Stimulated activated CD4-positive, alpha-beta T cell treated with anti-CD3 and anti-CD28 coated beads, Interleukin-12 subunit alpha, Interleukin-12 subunit beta, amount 100 ng/mL, for 4 hours (primary cell): ENCODE measurements around the gene INAFM2.

ENCODE experiments used
- DNase-seq: peaks from one replicate; pipeline ENCODE4 v3.0.0-alpha.2; 2020

The INAFM2 gene

DNA sequence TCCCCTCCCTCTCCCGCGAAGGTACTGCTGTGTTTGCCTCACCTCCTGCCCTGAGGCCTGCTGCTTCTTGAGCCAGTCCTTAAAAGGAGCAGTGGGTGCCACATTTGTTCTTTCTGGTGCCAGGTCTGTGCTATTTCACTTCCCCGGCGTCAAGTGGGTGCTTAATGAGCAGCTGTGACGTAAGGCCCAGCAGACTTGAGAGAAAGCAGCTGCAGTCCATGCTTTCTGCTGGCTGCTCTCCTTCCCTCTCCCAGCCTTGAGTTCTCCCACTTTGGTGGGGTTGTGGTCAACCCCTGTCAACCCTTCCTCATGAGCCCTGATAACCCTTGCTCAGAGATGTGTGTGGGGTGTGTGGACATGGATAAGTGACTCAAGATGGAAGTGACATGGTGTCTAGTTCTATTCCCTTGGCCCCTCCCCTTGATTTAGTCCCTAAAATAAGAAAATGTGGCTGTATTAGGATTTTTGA, 6.9 kb downstream of the INAFM2 start:
- DNase-seq, result no peak

DNA sequence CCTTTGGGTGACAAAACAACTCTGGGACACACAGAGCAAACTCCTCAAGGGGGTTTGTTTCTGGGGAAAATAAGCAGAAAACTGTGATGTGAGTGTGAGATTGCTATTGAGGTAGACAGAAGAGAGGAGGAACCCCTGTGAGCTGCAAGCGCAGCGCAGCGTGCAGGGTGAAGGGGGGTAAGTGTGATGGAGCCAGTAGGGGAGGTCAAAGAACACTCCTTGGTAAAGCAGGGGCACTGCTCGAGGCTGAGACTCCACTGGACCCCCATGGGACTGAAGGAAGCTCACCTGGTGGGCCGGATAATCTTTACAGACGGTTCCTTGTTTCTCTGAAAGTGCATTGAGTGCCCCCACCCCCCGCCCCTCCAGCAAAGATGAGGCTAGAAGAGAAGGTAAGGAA, 7.5 kb downstream of the INAFM2 start:
- DNase-seq, result no peak

DNA sequence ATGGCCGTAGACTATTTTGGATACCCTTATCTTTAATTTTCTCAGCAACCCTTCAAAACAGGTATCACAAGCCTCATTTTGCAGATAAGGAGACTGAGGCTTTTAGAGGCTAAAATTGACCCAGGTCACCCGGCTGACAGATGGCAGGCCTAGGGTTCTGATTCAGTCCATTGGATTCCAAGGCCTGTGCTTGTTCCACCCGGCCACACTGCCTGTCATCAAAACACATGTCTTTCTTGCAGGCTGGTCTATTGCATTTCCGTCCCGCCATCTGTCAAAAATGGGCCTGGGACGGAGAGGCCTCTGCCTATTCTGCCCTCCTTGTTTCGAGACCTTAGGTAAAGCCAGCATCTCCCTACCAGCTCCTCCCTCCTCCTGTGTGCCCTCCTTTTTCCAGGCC, 8.1 kb downstream of the INAFM2 start:
- no peak for DNase-seq

DNA sequence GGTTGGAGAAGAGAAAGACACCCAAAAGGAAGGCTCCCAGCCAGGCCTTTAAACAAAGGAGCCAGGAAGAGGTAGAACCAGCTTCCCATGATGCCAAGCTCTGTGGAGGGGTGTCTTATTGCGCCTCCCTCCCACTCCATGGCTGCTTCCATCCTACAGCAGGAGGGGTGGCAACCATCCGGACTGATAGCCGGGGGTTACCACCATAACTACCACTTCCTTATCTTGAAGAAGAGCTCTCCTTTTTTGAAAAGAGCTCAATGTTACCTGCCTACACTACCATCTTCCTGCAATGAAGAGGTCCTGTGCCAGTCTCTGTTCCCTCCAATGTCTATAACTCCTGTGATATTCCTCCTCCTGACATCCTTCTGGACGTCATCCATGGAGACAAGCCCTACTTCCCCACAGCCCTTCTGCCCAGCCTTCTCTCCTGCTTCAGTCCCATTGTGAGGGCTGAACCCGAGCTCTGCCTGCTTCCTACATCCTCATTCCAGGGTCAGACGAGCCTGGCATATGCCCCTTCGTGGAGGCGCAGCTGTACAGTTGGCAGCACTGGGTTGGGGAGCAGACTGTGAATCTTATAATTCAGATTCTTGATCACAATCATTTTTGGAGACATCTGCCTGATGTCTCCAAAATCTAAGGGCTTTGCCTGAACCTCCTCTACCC, 8.8 kb downstream of the INAFM2 start:
- DNase-seq, result no peak

DNA sequence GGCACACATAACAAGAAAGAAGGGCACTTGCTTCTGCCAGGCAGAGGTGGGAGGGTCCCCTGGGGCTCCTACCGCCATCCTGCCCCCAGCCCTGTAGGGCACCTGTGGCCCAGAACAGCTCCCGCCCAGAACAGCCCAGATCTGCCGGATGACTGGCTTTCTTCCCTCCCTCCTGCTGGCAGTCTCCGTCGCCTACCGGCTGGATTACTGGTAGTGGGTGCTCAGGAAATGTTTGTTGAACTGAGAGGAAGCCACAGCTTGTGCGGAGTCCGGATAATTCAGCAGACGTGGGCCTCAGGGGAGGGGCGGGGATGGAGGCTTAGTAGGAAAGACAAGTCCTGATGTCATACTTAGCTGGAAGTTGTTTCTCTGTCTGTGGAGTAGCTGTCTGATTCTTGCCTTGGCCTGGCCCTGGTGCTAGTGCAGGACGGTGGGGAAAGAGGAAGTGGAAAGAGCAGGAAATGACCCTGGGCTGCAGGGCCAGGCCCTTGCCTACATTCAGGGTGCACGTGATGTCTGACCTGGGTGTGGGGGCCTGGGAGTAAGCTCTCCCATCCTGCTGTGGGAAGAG, 10.5 kb downstream of the INAFM2 start:
- no peak for DNase-seq

DNA sequence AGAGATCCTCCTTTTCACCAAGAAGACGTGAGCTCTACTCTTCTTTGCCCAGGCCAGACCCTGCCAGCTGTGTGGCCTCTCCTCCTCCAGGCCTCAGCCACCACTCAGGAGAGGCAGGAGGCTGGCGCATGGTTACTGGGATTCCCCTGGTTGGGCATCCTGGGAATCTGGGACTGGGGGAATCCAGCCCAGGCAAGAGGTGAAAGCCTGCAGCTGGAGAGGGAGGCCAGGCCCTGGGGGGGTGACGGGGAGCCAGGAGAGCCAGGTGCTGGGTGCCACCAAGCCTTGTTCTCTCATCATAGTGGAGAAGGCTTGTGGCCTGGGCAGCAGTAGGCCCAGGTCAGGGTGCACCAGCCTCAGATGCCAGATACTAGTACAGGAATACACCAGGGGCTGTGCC, 11.0 kb downstream of the INAFM2 start:
- no peak for DNase-seq

DNA sequence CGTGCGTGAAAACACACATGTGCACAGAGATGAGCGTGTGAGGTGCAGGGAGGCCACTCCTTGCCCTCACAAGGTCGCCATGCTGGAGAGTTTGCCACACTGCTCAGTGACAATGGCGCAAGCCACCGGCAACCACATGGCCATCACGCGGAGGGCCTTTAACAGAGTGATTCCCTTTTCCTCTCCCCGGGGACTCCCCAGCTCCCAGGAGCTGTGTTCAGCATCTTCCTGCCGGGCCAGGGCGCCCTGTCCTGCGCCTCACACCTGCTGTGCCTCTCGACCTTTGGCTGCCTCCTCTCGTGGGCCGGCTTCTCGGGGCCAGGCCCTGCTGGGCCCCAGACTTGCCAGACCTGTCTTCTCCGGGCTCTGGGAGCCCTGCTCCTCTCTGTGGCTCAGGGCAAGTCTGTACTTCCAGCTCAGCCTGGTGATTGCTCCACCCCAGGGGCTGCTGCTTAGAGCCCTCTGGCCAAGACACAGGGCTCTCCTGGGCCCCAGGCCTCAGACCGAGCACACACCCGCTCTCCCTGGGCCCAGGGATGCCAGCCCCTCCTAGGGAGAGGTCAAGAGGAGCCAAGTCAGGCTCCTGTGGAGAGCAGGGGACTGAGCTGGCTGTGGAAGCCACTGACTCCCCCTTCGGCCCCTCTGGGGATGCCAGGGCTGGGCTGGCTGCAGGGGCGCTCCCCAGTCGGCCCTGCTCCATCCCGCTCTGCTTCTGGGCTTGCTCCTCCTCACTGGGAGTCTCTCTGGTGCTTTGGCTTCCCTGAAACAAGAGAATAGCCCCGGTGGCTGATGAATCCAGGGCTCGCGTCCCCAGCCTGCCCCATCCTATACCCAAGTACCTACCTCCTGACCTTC, 11.7 kb downstream of the INAFM2 start:
- no peak for DNase-seq

DNA sequence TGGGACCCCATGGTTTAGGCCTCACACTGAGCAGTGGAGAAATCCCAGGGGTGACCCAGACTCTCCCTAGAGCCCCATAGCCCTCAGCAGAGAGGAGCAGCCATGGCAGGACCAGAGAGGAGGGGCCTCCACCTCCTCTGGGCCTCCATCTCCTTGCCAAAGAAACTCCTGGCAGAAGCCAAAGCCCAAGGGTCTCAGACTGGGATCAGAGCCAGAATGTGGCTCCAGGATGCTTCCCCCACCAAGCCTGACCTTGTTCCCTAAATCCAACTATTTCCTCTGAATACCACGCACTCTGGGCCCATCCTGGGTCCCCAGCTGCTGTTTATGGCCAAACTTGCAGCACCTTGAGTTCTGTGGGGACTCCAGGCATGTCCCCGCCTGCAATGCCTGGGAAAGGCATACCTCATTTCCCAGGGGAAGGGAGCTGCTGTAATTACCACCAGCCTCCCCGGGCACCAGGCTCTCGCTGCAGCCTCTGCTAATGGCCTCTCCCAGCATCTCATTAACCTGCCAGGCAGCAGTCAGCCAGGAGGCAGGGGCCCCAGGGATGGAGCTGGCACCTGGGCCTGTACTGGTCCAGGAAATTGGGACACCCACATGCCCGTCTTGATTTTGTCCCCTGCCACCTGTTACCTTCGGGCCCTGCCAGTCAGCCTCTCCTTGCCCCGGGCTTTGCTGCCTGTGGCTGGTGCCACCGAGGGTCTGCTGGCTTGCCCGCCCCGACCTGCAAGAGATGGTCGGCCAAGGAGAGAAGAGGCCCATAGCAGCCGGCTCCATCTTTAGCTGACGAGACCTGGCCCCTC, 12.6 kb downstream of the INAFM2 start:
- no peak for DNase-seq

DNA sequence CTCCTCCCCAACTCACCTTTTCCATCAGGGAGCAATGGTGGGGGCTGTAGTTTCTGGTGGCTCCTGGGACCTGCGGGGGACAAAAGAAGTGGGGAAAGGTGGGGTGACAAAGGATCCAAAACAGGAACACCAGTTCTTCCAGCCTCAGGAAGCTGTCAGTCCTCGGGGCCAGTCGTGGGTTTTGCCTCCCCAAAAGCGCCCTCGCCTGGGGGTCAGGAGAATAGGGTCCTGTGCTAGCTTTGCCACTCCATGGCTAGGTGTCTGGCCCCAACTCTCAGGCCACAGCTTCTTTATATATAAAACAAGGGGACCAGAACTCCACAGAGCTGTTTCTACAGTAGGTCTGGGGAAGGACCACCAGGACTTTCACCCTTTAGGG, 13.2 kb downstream of the INAFM2 start:
- DNase-seq, result no peak

DNA sequence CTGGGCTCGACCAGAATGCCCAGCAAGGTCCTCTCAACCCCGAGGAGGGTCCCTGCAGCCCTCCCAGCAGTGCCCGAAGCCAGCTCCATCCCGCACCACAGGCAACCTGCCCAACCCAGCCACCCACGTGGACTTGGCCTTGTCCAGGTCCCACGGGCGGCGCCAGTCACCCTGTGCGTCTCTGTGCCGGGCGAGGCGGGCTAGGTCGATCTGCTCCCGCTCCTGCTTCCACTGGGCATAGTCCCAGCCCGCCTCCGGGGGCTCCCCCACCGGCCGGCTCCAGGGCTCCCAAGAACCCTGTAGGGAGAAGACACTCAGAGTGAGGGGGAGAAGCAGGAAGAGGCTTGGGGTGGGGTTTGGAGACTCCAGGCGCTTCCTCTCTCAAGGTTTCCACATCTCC, 14.1 kb downstream of the INAFM2 start:
- no peak for DNase-seq

DNA sequence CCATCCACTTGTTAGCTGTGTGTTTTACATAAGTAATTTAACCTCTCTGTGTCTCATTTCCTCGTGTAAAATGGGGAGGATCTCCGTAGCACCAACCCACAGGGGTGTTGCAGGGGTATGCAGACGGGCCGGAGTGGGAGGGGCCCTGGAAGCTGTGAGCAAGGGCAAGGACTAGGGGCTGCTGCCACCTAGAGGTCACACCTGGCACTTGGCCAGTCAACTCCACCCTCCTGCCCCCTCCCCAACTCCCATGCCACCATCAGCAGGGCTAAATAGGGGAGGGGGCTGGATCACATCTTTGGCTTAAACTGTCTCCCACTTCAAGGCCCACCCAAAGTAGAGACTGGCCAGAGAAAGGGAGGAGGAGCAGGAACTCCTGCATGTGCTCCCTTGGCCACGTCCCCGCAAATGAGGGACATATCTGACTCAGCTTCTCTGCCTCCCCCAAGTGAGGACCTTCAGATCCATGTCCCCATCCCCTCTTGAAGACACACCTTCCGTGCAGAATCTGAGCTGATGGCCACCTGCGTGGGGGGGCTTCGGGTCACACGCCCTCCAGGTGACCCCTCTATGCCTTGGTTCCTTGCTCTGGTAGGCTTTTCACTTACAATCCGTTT, 14.7 kb downstream of the INAFM2 start:
- peak; percentile 77 for DNase-seq

DNA sequence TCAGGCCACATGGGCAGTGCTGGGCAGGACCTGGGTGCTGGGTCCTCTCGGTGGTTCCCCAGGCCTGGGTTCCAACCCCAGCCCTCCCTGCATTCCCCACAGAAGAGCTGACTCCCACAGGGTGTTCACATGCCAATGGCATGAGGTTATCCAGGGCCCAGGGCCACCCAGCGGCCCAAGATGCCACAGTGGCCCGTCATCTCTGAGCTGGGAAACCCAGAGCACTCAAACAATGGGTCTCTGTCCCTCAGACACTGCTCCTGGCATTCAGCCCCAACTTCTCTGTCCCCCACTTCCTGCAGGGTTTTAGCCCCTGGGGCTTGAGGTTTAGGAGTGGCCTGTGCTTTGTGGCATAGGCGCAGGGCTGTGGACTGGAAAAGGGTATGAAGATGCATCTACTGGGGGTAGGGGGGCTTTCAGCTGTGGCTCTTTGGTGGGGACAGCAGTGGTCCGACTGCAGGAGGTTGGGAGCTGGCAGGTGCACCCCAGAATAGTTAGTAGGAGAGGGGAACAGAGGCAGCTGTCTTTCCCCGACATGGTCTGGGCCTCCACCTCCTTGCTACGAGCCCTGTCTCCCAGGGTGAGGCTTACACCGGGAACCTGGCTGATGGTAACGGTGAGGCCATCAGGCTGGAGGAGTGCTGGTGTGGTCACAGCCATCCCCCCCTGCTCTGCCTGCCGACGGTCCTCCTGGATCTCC, 15.6 kb downstream of the INAFM2 start:
- no peak for DNase-seq

DNA sequence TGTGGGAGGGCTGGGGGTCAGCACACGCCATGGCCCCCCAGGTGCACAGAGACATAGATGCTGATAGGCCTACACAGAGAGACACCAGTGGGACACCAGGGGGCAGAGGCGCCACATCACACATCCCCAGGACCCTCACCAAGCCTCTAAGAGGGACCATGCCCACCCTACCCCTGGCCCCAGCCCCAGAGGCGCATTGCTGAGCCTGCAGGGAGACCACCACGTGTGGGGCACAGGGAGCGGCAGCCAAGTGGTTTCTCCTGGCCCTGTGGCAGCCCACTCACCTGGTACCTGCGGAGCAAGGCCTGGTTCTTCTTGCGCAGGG, 16.1 kb downstream of the INAFM2 start:
- DNase-seq, result no peak

DNA sequence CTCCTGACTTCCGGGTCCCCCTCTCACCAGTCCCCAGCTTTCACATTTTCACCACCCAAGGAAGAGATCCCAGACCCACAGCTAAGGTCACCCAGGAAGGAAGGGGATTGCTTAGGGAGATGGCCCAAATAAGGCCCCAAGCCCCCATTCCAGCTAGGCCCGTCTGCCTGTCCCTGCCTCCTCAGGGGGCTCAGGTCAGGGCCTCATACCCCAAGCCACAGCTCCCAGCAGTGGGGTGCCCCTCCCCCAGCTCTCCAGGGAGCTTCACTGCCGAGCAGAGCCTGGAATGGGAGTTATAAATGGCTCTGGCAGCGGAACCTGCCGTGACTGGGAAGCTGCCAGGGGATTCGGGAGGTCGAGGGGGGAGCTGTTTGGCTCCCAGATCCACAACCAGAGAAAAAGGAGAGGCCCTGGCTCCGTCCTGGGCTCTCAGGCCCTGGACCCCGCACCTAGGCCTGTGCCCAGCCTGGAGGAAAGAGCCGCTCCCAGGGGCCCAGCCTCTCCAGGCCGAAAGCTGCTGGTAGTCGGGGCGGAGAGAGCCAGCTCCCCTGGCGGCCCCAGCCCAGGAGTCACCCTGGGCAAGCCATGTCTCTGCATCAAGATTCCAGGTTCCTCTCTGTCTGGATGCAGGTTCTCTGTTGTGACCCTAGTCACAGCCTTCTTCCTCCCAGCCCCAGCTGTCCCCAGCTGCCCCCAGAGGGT, 16.7 kb downstream of the INAFM2 start:
- DNase-seq, result no peak

DNA sequence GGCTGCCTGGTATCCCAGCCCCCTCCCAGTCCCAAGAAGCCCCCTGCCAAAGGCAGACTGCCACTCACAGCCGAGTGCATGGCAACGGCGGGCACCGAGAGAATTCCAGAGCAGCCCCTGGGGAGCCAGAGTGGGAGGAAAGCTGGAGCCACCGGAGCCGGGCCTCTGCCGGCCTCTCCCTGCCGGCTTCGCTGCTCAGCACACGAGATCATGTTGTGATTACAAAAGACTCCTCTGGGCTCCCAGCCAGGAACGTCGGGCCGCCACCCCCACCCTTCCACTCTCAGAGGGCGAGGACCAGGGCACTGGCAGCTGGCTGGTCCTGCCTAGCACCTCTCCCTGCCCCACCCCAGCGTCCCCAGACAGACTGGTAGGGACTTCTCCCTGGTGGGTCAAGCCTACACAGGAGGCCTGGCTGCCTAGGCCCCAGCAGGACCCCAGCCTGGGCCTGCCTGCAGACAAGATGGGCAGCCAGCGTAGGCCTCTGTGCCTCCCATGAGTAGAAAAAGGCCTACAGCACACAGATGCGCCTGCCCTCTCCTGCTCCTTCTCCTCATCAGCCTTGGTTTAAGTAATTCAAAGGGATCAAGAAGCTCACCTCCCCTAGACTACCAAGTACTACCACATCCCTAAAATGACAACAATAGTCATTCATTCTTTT, 17.4 kb downstream of the INAFM2 start, which contains the start of gene CCDC9B:
Gene CCDC9B (minus strand): TSS at position 200 of the 661 bp plus-strand sequence. CDS start 120 bp downstream, at position 80.
- no peak for DNase-seq

DNA sequence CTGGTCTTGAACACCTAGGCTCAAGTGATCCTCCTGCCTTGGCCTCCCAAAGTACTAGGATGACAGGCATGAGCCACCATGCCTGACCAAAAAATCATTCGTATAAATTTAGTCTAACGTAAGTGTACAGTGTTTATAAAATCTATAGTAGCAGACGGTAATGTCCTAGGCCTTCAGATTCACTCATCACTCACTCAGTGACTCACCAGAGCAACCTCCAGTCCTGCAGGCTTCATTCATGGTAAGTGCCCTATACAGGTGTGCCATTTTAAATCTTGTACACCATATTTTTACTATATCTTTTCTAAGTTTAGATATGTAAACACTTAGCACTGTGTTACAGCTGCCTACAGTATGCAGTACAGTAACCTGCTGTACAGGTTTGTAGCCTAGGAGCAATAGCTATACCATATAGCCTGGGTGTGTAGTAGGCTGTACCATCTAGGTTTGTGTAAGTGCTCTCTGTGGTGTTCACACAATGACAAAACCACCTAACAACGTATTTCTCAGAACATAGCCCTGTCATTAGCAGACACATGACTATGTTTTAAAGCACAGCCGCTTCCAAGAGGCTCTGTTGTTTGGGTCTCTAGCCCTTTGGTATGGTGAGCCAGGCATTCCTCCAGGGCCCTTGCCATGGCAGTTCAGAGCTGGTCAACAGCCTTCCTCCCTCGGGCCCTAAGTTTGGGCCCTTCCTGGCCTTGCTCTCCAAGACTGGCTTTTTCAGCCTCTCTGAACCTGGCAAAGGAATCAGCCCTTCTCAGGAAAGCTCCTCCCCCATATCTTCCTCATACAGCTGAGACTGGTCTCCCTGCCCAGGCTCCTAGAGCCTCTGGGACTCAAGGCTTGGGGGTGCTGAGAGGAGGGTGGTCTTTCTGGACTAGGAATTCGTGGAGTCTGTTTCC, 19.2 kb downstream of the INAFM2 start:
- no peak for DNase-seq

DNA sequence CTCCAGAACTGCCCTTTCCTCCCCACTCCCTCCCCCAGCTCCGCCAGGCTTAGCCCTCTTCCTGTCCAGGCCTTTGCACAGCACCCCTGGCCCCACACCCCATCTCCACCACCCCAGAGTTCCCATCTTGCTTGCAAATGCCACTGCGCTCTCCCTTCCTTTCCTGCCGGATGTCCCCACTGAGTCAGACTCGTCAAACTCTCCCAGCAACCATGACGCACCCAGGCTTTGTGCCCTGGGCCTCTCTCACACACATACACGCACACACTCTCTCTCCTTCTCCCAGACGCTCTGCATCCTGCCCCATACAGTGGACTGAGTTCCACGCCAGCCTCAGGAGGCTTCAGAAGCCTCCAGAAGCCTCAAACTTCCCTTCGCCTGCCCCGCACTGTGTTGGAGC, 20.0 kb downstream of the INAFM2 start:
- DNase-seq, result no peak

DNA sequence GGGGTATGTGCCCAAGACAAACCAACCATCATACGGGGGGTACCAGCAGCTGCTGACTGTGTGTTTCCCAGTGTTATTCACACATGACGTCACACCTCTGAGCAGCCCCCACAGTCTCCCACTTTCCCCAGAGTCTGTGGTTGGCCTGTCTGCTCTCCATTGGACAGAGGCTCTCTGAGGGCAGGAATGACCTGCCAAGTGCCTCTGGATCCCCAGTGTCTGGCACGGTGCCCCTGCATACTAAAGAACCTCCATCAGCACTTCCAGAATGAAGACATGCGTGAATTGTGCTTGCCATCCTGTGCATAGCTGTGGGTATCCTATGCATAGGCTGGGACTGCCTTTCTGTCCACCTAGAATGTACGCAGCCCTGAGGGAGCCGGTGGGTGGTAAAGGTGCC, 20.7 kb downstream of the INAFM2 start:
- no peak for DNase-seq

DNA sequence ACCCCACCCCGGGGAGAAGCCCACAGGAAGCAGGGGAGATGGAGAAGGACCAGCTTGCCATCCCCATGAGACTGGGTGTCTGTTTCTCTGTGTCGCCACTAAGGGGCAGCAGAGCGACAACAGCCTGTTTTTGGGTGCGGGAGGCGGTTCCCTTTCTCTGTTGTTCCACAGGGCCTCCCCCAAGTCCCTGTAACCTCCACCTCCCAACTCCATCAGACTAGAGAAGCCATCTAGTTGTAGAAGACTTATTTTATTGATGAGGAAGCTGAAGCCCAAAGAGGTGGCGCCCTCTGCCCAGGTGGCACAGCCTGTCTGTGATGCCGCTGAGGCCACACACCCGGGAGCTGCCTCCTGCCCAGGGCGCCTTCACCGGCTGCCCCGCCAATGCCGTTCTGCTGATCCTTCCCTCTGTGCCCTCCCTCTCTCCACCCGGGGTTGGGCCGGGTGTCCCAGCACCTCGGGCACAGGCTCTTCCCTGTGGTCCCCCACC, 21.2 kb downstream of the INAFM2 start:
- peak; percentile 65 for DNase-seq
